ENCODE results near the gene FLAD1.
"Not testable (repeated sequence)": the region's sequence is repeated elsewhere in the genome, so short reads cannot be mapped to it uniquely, and the experiment has no call there.

- TF ChIP-seq, protein P1, sequence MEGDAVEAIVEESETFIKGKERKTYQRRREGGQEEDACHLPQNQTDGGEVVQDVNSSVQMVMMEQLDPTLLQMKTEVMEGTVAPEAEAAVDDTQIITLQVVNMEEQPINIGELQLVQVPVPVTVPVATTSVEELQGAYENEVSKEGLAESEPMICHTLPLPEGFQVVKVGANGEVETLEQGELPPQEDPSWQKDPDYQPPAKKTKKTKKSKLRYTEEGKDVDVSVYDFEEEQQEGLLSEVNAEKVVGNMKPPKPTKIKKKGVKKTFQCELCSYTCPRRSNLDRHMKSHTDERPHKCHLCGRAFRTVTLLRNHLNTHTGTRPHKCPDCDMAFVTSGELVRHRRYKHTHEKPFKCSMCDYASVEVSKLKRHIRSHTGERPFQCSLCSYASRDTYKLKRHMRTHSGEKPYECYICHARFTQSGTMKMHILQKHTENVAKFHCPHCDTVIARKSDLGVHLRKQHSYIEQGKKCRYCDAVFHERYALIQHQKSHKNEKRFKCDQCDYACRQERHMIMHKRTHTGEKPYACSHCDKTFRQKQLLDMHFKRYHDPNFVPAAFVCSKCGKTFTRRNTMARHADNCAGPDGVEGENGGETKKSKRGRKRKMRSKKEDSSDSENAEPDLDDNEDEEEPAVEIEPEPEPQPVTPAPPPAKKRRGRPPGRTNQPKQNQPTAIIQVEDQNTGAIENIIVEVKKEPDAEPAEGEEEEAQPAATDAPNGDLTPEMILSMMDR (IDR thresholded peaks at IDR 0.05; ENCODE audit: extremely low read depth in 1 of 2, insufficient read depth in 1 of 2, low read depth in 1 of 2, low read length in 2 of 2): peak; percentile 34 to 36
- not testable (repeated sequence) for TF ChIP-seq POLR2A (IDR thresholded peaks at IDR 0.05; ENCODE audit: low read depth, low read length); FOS (IDR thresholded peaks at IDR 0.05; ENCODE audit: borderline replicate concordance, insufficient read depth, low read length); EZH2 (IDR thresholded peaks at IDR 0.05; ENCODE audit: borderline replicate concordance, low read depth, low read length, severe bottlenecking); JUN (IDR thresholded peaks at IDR 0.05; ENCODE audit: borderline replicate concordance, insufficient read depth, insufficient read length, low read depth); MYC (IDR thresholded peaks at IDR 0.05; ENCODE audit: low read depth, low read length); POLR2AphosphoS5 (IDR thresholded peaks at IDR 0.05; ENCODE audit: insufficient read depth, low read depth, low read length)
- TF ChIP-seq, protein P2, sequence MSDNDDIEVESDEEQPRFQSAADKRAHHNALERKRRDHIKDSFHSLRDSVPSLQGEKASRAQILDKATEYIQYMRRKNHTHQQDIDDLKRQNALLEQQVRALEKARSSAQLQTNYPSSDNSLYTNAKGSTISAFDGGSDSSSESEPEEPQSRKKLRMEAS (IDR thresholded peaks at IDR 0.05; ENCODE audit: insufficient read depth, insufficient read length): not testable (repeated sequence)
Measured at GRCh38 chr1:154995301-154995983, 12.3 kb downstream of the FLAD1 start.
